ENCODE results near the gene GSG1L.

- TF ChIP-seq POLR2A (IDR thresholded peaks at IDR 0.05; ENCODE audit: low read length): no peak
- TF ChIP-seq GATA1 (IDR thresholded peaks at IDR 0.05; ENCODE audit: low read depth, low read length): no peak
Observed at GRCh38 chr16:27751676-27752075, 311.8 kb downstream of the GSG1L start.

Data from erythroblast (primary cell).